Suprapubic skin (tissue), 4 donors: ENCODE data around the gene STEAP1B. TPM values are rescaled to one million over a fixed set of nuclear protein-coding genes. Genes with fewer than 3 reads are reported as not detected.

Experiments used
- DNase-seq, 2 donors: peaks; one replicate each; pipeline ENCODE4 v3.0.0-alpha.2; 2019; ENCODE audit warnings: low spot score in 2 of 2
- H3K27ac ChIP-seq: fragments of 200-600 bp; sonication (generic); one replicate; pipeline ENCODE4 v1.5.1; 2019
- H3K27me3 ChIP-seq: fragments of 200-600 bp; sonication (generic); one replicate; pipeline ENCODE4 v1.5.1; 2019
- H3K36me3 ChIP-seq: fragments of 200-600 bp; sonication (generic); one replicate; pipeline ENCODE4 v1.5.1; 2019
- H3K4me1 ChIP-seq: fragments of 200-600 bp; sonication (generic); one replicate; pipeline ENCODE4 v1.5.1; 2019
- H3K4me3 ChIP-seq: fragments of 200-600 bp; sonication (generic); one replicate; pipeline ENCODE4 v1.5.1; 2019; ENCODE audit warnings: mild to moderate bottlenecking
- H3K9me3 ChIP-seq: fragments of 200-600 bp; sonication (generic); one replicate; pipeline ENCODE4 v1.5.1; 2019
- CTCF ChIP-seq, 2 donors: fragments of 200-600 bp in 1 of 2; fragments of 450-650 bp in 1 of 2; sonication (generic) in 1 of 2; IDR thresholded peaks; one replicate each; pipeline ENCODE4 v1.5.1; 2016 to 2019; ENCODE audit warnings: antibody characterized with exemption in 2 of 2, mild to moderate bottlenecking in 1 of 2, moderate library complexity in 1 of 2
- EP300 ChIP-seq: sonication (generic); formaldehyde crosslinking; IDR thresholded peaks from one replicate; pipeline ENCODE4 v1.6.1; 2017; ENCODE audit warnings: antibody characterized with exemption
- POLR2A ChIP-seq, 2 donors: fragments of 450-650 bp; IDR thresholded peaks; one replicate each; pipeline ENCODE4 v1.6.1; 2017; ENCODE audit warnings: antibody characterized with exemption in 2 of 2, mild to moderate bottlenecking in 2 of 2, moderate library complexity in 2 of 2
- POLR2AphosphoS5 ChIP-seq, 3 donors: sonication (generic); formaldehyde crosslinking; IDR thresholded peaks; one replicate each; pipeline ENCODE4 v1.6.1; 2017; ENCODE audit warnings: antibody characterized with exemption in 3 of 3
- WGBS: methylation state at CpG from one replicate; pipeline ENCODE4 v1.1.5; 2018; 5-methylcytosine and 5-hydroxymethylcytosine counted together
- total RNA-seq, 4 donors: library from RNA; depleted of rRNA; stranded (reverse); fragments of >200 nt; gene quantifications; one replicate each; pipeline ENCODE4 v1.1.0, GENCODE V29; 2016

Gene STEAP1B
- total RNA-seq, 4 donors from 2014 or later = 0.64 TPM; not detected in 3

GRCh38 chr7:22403344-22403743, 96.6 kb downstream of the STEAP1B start:
- DNase-seq = no peak
- Histone ChIP-seq H3K27me3 (no peaks in the 10 kb centered on the region), H3K36me3 (no peaks in the 10 kb centered on the region), H3K4me1 (no peaks in the 10 kb centered on the region), H3K27ac (no peak overlapping the region), H3K4me3 (no peak overlapping the region), H3K9me3 (no peaks in the 10 kb centered on the region)
- 97% methylated on average over 2 of the region's 2 CpGs for WGBS
- TF ChIP-seq CTCF (IDR thresholded peaks at IDR 0.05) (no peak), POLR2A (IDR thresholded peaks at IDR 0.05) (no peak), EP300 (no peak), POLR2AphosphoS5 (IDR thresholded peaks at IDR 0.05) (no peak)

GRCh38 chr7:22402250-22402649, 97.7 kb downstream of the STEAP1B start:
- Histone ChIP-seq H3K4me1 (no peaks in the 10 kb centered on the region), H3K27ac (no peak overlapping the region), H3K4me3 (no peak overlapping the region), H3K36me3 (no peaks in the 10 kb centered on the region), H3K9me3 (no peaks in the 10 kb centered on the region), H3K27me3 (no peaks in the 10 kb centered on the region)
- 89% methylated on average over 2 of the region's 2 CpGs for WGBS
- no peak for DNase-seq
- no peak for TF ChIP-seq EP300
- no peak for TF ChIP-seq POLR2A (IDR thresholded peaks at IDR 0.05)
- TF ChIP-seq POLR2AphosphoS5 (IDR thresholded peaks at IDR 0.05) = no peak
- no peak for TF ChIP-seq CTCF (IDR thresholded peaks at IDR 0.05)

DNA sequence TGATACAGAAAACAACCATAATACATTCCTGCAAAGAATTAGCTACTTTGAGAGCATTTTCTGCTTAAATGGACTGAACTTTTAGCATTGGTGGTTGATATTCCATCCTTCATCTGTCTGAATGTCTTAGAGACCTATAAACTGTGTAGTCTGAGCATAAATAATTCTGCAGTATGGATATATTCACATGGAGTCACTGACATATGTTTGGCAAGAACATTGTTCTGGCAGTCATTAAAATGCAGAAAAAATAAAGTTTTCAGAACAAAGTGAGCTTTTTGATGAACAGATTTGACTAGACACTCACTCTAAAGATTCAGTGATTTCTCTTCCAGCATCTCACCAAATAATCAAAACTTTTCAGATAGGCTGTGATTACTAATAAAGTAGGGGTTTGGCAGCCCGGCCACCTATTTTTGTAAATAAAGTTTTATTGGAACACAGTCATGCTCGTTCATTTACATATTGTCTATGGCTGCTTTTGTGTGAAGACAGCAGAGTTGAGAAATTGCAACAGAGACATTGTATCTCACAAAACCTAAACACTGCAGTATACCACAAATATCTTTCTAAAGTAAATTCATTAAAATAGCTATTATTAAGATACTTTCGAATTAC, 98.9 kb downstream of the STEAP1B start:
- DNase-seq = no peak
- H3K27me3 ChIP-seq = no peaks in the 10 kb centered on the region
- no peaks in the 10 kb centered on the region for H3K9me3 ChIP-seq
- TF ChIP-seq POLR2AphosphoS5 (IDR thresholded peaks at IDR 0.05) (no peak), EP300 (no peak), CTCF (IDR thresholded peaks at IDR 0.05) (no peak), POLR2A (IDR thresholded peaks at IDR 0.05) (no peak)
- H3K4me3 ChIP-seq = no peak overlapping the region
- 88% methylated on average over 3 of the region's 3 CpGs for WGBS
- no peaks in the 10 kb centered on the region for H3K4me1 ChIP-seq
- H3K27ac ChIP-seq = no peak overlapping the region
- H3K36me3 ChIP-seq = no peaks in the 10 kb centered on the region

DNA sequence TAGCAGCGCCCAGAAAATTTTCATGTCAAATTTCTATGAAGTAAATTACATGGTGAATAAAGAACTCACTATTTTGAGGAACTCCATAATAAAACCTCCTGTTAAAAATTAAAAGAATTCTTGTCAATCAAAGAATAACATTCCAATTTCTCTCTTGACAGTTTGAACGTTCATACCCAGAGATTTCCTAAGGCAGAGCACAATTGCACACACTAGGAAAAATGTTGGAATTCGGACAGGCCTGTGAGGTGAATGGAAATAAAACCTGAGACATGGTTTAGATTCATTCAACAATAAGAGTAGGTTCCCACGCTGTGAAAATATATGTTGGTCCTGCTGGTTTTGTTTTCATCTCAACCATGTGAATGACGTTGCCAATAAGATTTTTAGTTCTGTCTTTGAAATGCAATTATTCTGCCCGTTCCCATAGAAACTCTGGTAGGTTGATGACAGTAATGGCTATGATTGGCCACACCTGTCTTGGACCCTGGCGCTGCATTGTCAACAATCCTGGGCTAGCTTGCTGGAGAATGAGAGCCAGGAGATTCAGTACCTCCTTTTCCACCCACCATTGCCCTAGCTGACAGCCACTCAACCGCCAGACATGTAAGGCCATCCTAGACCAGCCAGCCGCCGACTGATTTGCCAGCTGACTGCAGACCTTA, 99.7 kb downstream of the STEAP1B start:
- no peak overlapping the region for H3K27ac ChIP-seq
- no peaks in the 10 kb centered on the region for H3K4me1 ChIP-seq
- DNase-seq = no peak
- TF ChIP-seq CTCF (IDR thresholded peaks at IDR 0.05) (no peak), EP300 (no peak), POLR2A (IDR thresholded peaks at IDR 0.05) (no peak), POLR2AphosphoS5 (IDR thresholded peaks at IDR 0.05) (no peak)
- H3K9me3 ChIP-seq = no peaks in the 10 kb centered on the region
- H3K4me3 ChIP-seq = no peak overlapping the region
- no peaks in the 10 kb centered on the region for H3K36me3 ChIP-seq
- WGBS = 88% methylated on average over 10 of the region's 10 CpGs
- no peaks in the 10 kb centered on the region for H3K27me3 ChIP-seq

DNA sequence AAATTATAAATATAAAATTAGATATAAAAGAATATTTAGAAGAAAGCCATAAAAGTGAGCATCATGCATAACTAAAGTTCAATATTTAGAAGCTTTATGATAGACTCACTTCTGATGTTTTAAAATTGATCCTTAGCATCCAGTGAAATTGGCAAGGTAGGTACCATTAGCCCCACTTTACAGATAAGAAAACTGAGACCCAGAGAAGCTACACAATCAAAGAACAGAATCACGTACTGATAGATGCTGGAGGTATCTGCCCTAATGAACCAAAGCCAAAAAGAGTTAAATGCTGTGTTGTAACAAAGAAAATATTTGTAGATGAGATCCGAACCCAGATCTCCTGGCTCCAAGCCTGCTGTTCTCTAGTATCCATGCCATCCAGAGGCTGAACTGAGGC, 100.4 kb downstream of the STEAP1B start:
- Histone ChIP-seq H3K27ac (no peak overlapping the region), H3K36me3 (no peaks in the 10 kb centered on the region), H3K4me1 (no peaks in the 10 kb centered on the region), H3K4me3 (no peak overlapping the region), H3K27me3 (no peaks in the 10 kb centered on the region), H3K9me3 (no peaks in the 10 kb centered on the region)
- 77% methylated on average over 2 of the region's 2 CpGs for WGBS
- no peak for DNase-seq
- TF ChIP-seq CTCF (IDR thresholded peaks at IDR 0.05) (no peak), EP300 (no peak), POLR2A (IDR thresholded peaks at IDR 0.05) (no peak), POLR2AphosphoS5 (IDR thresholded peaks at IDR 0.05) (no peak)
